ENCODE measurements around the gene CNTFR. TPM values are rescaled to one million over a fixed set of nuclear protein-coding genes. Genes with fewer than 3 reads are reported as not detected.
A peak's percentile ranks its signal among the peaks of the same experiment; 100 is the strongest.

Gene CNTFR
- polyA plus RNA-seq, 4 donors, result 42.5 to 53.8 (median 46.6) TPM

DNA sequence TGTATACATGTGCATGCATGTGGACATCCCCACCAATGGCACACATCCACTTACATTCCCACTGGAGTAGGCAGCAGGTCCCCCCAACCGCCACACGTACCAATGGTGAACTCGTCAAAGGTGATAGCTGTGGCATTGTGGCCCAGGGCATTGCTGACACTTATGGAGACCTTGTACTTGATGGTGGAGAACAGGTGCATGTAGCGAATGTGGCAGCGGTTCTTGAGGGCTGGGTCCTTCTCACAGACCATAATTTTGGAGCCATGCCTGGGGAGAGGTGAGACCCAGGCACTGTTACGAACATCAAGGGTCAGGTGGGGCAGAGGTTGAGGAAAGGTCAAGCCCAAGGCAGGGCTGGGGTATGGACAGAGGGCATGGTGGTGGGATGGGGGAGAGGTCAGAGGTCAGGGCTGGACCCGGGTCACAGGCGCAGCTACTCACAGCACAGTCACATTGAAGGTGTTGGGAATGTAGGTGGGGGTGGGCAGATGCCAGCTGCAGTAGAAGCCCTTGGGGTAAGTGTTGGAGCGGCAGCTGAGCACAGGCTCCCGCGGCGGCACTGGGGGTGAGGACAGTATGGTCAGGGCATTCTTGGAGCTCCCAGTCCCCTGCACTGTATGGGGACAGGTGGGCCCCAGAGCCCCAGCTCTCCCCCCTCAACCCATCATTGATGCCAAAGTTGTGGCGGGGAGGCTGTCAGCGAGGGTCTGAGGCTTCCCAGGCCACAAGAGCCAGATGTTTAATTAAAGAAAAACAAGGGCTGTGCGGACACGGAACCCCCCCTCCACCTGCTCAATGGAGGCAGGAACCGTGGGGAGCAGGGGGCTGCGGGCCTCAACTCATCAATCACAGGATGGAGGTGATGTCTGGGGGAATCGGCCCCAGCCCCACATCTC, 31.9 kb downstream of the CNTFR start:
- no peak for DNase-seq (ENCODE audit: low read depth in 4 of 4, low spot score in 3 of 4)

DNA sequence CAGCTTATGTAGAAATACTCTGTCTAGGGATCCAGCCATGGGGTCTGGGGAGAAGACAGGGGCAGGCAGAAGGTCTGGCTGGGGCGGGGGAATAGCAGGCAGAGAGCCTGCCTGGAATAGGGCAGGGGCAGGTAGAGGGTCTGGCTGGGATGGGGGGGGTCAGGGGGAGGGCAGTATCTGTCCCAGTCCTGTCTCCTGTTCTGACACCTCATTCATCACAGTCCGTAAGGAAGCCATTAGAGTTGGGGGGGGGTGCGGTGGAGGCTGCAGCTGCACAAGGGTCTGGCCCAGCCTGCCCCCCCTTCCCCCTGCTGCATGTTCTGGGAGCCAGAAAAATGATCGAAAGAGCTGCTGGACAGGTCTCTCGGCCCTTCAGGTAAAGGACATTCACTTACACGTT, 32.6 kb downstream of the CNTFR start:
- no peak for DNase-seq (ENCODE audit: low read depth in 4 of 4, low spot score in 3 of 4)

DNA sequence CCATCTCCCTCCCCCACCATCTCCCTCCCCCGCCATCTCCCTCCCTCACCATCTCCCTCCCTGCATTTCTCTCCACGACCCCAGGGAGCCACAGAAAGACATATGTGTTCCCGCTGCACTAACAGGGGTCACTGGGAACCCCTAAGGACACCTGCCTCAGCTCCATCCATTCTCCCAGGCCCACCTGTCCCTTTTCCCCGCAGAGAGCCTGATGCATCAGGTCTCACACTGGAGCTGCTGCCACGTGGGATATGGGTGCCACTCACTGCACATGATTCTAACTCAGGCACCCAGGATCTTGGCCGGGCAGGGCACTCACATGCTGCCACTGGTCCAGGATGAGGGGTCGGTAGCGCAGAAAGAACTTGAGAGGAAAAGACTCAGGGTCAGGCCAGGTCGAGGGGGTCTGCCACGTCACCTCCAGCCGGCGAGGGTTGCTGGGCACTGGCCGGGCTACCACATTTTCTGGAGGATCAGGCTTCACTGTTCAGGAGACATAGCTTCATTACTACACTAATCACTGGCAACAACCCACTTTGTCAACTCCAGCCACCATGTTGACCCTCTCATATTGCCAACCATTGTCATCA, 33.5 kb downstream of the CNTFR start:
- no peak for DNase-seq (ENCODE audit: low read depth in 4 of 4, low spot score in 3 of 4)

DNA sequence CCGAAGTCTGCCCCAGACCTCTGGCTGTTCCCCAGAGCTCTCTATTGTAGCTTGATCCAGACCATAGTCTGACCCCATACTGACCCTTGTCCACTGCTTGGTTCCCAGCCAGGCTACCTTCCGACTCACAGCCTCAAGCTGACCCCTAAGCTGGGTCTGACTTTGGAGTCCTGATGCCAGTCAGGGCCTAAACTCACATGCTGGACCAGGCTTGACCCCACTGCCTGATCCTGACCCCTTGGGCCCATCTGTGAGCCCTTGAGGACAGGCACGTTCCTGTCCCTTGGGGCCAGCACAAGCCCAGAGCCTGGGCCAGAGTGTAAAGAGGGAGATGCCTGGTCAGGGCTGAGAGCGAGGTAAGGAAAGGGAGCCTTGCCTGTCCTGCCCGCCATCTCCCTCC, 34.0 kb downstream of the CNTFR start:
- no peak for DNase-seq (ENCODE audit: low read depth in 4 of 4, low spot score in 3 of 4)

DNA sequence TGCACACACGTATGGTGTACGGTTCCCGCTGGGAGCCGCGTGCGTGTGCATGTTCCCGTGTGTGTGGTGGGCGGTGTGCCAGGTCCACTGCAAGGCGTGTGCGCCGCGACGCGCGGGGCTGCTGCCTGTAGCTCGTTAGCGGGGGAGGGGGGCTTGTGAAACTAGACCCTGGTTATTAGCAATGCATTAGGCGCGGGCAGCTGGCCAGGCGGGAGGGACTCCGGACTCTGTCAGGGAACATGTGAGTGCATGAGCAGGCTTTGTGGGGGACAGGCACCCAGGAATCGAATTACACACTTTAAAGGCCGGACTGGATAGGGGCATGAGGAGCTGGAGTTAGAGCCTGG, 34.5 kb downstream of the CNTFR start:
- DNase-seq (ENCODE audit: low read depth in 4 of 4, low spot score in 3 of 4), result no peak

DNA sequence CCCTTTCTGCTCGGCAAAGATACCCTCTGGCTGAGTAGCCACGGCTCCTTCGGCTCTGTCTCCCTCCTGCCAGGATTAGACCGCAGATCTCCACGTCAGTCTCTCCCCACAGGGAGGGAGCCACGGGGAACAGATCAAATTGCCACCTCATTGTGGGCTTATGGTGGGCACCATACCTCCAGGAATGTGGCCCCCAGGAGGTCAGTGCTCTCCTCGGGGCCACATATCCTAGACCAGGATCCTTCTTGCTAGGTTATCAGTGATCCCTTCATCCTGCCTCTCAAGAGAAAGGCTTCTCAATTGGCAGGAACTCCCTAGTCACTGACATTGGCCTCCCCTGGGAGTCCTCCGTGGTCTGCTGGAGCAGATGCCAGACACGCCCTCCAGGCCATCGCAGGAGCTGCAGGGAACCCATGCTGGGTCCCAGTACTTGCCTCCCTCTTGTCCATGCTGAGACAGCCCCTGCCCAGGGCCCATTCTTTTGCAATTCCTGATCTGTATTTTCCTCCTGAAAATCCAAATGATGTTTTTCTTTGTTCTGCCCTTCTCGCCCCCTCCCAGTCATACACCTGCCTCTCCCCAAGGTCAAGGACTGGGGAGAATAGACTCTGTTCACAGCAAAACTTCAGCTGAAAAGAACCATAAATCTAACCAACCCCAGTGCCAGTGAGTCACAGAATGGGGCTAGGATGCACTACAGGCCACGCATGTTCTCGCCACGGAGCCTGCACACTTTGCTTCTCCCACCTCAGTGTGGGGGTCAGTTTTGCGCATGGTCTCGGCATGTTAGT, 35.1 kb downstream of the CNTFR start:
- DNase-seq (ENCODE audit: low read depth in 4 of 4, low spot score in 3 of 4), result no peak

DNA sequence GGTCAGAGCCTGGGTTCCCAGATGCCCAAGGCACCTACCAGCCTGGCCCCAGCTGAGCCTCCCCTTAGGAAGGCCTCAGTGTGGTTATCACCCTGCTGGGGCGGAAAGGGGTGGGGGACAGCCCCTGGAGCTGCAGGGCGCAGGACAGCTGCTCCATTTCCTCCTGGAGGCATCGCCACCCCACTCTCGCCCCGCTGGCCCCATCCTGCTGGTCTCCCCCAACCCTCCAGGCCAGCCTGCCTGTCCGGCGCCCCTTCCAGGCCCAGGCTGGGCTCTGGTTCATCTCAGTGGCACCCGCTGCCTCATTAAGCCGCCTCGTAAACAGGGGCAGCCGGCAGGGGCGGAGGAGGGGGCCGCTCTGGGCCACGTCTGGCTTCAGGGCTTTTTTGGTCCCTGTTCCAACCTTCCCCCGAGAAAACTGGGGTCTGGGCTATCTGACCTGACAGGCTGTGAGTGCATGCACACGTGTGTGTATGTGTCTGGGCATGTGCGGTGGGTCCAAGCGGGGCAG, 36.0 kb downstream of the CNTFR start:
- DNase-seq (ENCODE audit: low read depth in 4 of 4, low spot score in 3 of 4), result no peak

DNA sequence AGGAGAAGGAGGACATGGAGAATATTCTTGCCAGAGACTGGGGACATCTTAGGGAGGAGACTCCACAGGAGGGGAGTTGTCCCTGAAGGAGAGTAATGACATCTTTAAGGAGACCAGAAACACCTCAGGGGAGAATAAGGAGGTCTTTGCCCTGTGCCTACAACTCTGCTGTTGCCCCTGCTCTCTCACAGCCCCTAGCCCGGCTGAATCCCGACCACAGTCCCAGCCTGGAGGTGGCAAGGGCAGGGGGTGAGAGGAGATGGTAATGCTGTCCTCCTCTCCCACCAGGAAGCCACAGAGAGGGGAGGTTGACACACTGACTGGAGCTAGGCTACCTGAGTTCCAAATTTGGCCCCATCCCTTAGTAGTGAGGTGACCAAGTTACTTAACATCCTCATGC, 36.5 kb downstream of the CNTFR start:
- DNase-seq (ENCODE audit: low read depth in 4 of 4, low spot score in 3 of 4), result no peak

DNA sequence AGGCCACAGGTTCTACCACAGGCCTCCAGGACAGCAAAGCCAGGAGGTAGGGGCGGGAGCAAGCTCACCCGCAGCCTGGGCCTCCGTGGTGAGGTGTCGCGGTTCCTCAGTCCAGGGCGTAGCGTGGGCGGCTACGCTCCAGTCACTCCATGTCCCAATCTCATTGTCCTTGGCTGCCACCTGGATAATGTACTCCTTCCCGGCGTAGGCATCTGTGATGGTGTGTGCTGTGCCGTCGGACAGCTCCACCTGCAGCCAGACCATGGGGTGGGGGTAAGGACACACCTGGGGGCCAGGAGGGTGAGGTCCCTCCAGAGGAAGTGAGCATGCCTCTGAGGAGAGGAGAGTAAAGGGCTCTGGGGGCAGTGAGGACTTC, 36.9 kb downstream of the CNTFR start:
- DNase-seq (ENCODE audit: low read depth in 4 of 4, low spot score in 3 of 4), result no peak

DNA sequence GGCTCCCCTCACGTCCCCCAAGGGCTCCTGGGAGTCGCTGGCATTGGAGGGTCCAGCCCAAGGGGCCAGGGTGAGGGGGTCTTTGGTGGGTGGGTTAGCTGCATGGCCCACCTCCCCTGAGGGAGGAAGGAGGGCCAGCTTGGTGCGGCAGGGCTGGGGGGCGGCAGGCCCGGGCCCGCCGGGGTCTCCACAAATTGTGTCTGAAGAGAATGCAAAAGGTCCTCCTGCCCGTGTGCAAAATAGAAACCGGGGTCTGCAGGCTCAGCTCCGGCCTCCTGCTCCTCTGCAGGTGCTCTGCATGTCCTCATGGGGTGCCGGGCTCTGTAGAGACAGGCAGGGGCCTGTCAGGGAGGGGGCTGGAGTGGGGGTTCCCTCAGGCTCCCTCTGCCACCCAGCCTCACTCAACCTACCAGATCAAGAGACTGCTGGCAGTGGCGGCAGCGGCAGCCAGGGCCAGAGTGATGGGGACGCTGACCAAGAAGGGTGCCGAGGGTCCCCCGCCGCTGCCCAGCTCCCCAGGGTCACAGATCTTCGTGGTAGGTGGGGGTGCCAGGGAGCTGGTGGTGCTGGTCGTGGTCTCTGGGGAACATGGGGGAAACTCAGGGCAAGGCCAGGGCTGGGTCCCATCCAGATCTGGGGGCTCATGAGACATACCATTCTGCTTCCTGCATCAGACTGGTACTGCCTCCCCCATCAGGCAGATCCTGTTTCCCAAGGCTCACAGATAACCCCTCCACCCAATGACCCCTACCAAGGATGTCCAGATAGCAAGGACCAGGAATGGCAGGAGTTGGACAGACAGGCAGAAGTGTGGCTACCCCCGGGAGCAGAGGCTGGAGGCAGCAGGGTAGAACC, 37.5 kb downstream of the CNTFR start:
- DNase-seq (ENCODE audit: low read depth in 4 of 4, low spot score in 3 of 4), result no peak

DNA sequence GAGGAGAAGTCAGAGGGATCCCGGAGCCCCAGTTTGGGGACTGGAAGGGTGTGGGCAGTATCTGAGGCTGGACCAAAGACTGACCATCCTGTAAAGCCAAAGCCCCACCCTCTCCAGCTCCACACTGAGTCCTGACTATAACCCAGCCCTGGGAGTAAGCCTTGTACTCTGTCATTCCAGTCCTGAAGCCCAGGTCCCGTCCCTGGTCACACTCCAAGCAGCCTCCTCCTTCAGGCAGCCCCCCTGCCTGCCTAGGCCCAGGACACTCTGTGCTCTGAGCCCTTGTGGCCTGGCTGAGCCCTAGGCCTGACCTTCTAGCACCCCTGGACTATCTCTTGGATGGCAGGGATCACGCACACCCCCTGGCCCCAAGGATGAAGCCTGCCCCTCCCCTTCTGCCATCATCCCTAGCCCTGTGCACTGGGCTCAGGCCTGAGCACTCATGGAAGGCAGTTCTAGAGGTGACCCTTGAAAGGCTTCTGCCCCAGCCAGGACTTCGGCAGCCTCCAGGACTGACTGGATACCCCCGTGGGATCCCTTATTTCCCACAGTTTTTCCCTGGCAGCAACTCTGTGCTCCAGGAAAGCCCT, 38.7 kb downstream of the CNTFR start:
- no peak for DNase-seq (ENCODE audit: low read depth in 4 of 4, low spot score in 3 of 4)

DNA sequence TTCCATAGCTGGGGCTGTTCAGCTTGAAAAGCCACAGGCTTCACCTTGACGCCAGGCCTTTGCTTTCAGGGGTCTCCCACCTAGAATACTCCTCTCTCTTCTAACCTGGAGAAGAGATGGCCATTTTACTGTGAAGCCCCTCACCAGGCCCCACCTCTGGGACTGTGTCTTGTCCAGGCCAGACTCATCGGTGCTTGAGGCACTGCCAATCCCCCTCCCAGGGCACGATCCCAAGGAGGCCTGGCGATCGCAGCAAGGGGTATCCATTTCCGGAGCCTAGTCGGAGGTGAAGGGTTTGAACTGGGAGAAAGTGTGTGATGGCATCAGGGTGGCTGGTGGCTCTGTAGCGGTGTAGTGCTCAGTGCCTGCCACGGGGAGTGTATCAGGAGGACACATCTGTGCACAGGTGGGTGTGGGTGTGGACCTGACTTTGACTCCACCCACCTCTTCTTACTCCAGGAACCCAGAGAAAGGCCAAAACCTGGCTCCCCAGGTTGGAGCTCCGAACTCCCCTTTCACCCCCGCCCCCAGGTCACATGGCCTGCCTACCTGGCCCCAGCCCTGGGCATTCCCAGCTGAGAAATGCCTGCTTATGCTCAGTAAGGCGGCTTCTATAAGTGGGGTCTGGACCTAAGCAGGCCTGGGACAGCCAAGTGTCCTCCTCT, 39.4 kb downstream of the CNTFR start:
- no peak for DNase-seq (ENCODE audit: low read depth in 4 of 4, low spot score in 3 of 4)

DNA sequence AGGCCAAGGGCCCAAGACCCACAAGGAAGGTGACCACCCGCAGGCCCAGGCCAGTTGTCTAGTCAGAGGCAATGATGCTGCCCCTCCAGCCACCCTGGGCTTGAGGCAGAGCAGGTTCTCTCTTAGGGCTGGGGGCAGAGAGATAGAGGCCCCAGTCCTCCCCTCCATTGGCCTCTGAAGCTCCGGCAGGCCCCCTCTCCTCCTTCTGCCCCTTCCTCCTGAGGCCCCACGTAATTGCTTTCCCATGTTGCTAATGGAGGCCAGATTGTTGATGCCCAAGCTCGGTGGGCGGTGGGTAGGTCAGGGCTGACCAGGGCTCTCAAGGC, 40.2 kb downstream of the CNTFR start:
- DNase-seq (ENCODE audit: low read depth in 4 of 4, low spot score in 3 of 4), result no peak

DNA sequence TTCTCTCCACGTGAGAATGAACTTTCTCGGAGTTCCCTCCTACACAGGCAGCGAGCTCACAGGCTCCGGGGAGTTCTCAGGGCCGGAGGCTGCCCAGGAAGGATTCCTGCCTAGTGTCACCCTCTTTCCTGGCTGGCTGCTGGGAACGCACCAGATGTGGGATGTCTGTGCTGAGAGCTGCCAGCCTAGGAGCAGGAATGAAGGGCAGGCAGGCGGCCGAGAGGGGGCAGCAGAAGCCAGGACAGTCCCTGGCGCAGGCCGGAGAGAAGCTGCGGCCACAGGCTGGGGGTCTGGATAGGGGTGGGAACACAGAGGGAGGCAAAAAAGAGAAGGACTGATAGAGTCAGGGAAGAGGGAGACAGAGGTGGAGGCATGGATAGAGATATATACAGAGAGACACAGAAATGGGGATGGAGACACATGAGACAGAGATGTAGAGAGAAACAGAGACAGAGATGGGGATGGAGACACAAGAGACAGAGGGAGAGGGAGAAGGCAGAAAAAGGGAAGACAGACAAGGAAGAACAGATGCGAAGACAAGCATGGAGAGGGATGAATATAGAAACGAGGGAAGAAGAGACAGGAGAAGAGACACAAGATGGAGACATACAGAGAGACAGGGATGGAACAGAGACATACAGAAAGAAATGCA, 41.4 kb downstream of the CNTFR start:
- DNase-seq (ENCODE audit: low read depth in 4 of 4, low spot score in 3 of 4), result peak in 1 of 4 donors; percentile 68

DNA sequence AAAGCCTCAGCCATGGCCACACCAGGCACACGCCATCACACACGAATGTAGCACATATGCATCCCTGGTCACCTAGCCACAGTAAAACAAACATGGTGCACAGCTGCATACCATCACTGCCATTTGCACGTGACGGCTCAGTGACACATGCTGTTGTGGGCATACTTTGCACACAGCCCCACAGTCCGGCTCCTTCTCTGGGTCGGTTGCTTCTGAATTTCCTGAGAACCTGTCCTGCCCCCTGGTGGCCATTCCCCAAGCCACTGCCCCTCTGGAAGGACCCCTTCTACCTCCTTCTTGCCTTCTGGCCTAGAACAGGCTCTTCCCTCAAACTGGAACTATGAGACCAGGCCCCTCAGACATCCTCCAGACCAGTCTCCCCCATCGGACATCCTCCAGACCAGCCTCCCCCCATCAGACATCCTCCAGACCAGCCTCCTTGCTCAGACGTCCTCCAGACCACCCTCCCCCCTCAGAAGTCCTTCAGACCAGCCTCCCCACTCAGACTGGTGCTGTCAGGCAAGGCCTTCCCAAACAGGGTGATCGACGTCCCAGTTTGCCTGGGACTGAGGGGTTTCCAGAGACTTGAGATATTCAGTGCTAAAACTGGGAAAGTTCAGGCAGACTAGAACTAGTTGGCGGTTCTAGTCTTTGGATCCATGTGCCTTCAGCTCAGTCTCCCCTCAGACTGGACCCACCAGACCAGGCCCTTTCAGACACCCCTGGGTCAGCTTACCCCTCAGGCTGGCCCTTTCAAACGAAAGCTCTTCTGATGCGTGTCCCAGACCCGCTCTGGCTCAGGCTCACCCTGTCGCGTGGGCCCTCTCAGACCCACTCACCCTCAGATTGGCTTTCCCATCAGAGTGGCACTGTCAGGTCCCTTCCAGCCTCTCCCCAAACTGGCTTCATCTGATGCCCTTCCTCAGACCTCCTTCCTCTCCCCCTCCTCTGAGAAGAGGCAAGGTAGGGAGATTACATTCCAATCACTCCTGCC, 42.4 kb downstream of the CNTFR start:
- DNase-seq (ENCODE audit: low read depth in 4 of 4, low spot score in 3 of 4), result no peak

DNA sequence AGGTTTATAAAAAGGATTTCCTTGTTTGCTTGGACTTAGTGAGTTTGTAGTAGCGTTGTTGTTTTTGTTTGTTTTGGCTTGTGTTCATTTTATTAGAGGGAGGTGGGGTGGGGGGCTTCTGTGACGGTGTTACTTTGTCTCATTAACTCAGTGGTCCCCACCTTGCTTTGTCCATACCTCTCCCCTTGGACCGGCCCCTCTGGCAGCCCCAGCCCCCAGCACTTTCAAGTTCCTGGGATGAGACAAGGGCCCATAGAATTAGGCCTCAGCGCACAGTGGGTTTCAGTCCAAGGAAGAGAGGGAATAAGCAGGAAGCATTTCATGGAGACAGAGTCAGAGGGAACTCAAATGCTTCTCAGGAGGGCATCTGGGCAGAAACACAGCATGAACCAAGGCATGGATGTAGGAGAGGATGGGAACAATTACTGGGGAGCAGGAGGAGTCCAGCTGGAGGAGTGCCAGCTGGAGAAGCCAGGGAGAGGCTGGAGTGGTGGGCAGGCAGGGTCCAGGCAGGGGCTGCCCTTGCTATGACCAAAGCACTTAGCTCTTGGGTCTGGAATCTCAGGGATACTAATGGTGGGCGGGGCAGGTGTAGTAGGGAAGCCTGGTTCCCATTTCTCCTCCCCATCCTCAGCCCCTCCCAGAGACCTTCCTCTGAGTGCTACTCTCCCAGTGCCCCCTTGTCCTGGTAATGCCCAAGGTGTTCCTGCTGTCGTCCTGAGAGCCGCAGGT, 43.3 kb downstream of the CNTFR start:
- no peak for DNase-seq (ENCODE audit: low read depth in 4 of 4, low spot score in 3 of 4)

DNA sequence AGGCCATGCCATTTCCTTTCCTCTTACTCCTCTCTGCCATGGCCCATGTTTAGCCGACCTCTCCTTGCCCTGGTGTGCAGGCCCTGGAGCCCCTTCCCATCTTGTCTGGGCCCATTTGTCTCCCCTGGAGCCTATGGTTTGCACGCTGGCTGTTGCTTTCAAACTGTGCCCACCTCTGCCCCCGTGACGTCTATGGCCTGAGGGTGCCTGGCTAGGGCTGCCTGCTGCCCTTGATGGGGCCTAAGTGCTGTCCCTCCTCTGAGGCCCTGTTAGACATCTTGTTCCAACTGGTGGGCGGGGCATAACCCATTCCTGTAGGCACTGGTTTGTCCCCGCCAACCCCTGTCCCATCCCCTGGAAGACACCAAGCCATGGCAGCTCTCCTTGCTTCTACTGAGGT, 44.0 kb downstream of the CNTFR start:
- no peak for DNase-seq (ENCODE audit: low read depth in 4 of 4, low spot score in 3 of 4)
